Lower leg skin (tissue), 4 donors: Measurements from ENCODE around the gene TSPAN15. TPM values are rescaled to one million over a fixed set of nuclear protein-coding genes. Genes with fewer than 3 reads are reported as not detected.

Experiments used
- DNase-seq, 2 donors: peaks; one replicate each; pipeline ENCODE4 v3.0.0-alpha.2; 2019; ENCODE audit warnings: low spot score in 2 of 2
- H3K4me3 ChIP-seq: fragments of 200-600 bp; sonication (generic); 2 replicates; pipeline ENCODE4 v1.5.1; 2017; ENCODE audit warnings: mild to moderate bottlenecking, low read depth; ENCODE audit not compliant: poor library complexity, severe bottlenecking
- CTCF ChIP-seq, 3 donors: fragments of 450-650 bp; IDR thresholded peaks; one replicate each; pipeline ENCODE4 v1.5.1; 2016; ENCODE audit warnings: antibody characterized with exemption in 3 of 3, mild to moderate bottlenecking in 3 of 3, moderate library complexity in 2 of 3
- POLR2A ChIP-seq, 2 donors: fragments of 450-650 bp; IDR thresholded peaks; one replicate each; pipeline ENCODE4 v1.6.1; 2016 to 2017; ENCODE audit warnings: antibody characterized with exemption in 2 of 2, mild to moderate bottlenecking in 1 of 2, moderate library complexity in 1 of 2
- WGBS, 2 donors: methylation state at CpG; one replicate each; pipeline ENCODE4 v1.1.5; 2018; 5-methylcytosine and 5-hydroxymethylcytosine counted together
- intact Hi-C: fragments of 100-400 bp; cut with DNase I; formaldehyde crosslinking; loops from one replicate; pipeline ENCODE4 v1.15.0; 2023; ENCODE audit warnings: low total_unique reads
- total RNA-seq, 4 donors: library from RNA; depleted of rRNA; stranded (reverse); fragments of >200 nt; gene quantifications; one replicate each; pipeline ENCODE4 v1.1.0, GENCODE V29; 2016

TSPAN15 gene
- total RNA-seq, 4 donors from 2014 or later = 5.9 to 47.7 (median 13.0) TPM

DNA sequence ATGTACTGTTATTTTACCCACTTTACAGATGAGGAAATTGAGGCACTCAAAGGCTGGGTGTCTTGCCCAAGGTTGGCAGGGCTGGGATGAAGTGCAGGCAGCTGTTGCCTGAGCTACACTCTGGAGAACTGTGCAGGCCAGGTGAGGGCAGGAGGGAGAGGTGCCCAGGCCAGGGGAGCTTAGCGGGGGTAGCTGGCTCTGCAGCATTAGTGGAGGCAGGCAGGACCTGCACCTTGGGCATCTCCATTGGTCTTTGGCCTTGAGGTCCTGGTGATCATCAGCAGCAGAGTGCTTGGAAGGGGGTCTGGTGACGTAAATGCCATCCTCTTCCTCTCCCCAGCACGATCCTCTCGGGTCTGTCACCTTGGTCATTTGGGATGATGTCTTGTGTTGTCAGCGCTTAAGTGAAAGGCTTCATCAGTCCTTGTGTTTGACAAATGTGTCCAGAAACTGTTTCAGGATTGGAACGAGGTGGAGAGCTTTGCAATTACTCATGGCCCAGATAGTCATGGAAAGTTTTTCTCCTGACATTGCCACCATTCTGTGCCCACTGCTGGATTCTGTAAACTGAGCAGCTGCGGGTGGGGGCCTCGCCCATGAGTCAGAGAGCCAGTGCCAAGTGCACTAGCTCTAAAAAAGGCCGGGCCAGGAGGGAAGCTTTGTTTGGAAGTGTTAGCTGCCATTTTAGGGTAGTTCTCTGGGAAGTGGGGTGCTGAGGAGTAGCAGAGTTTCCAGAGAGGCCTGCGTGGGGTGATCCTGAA lies 47.6 kb downstream of the TSPAN15 start:
- intact Hi-C loops = no loop called here
- TF ChIP-seq POLR2A (IDR thresholded peaks at IDR 0.05) = no peak
- no peak for TF ChIP-seq CTCF (IDR thresholded peaks at IDR 0.05)
- H3K4me3 ChIP-seq = no peak overlapping the region
- peak in 1 of 2 donors; percentile 75 for DNase-seq
- 75 to 77% methylated on average over 10 of the region's 10 CpGs for WGBS, 2 donors

- H3K4me3 ChIP-seq = no peak overlapping the region
- TF ChIP-seq CTCF (IDR thresholded peaks at IDR 0.05) (no peak), POLR2A (IDR thresholded peaks at IDR 0.05) (no peak)
- WGBS, 2 donors = 80 to 83% methylated on average over 9 of the region's 9 CpGs
- intact Hi-C loops = no loop called here
- peak in 1 of 2 donors; percentile 70 for DNase-seq
These were observed 48.7 kb downstream of the TSPAN15 start for GRCh38 chr10:69499726-69500689.

GRCh38 chr10:69500864-69501468 lies 49.7 kb downstream of the TSPAN15 start:
- peak in 1 of 2 donors; percentile 59 for DNase-seq
- 85 to 91% methylated on average over 12 of the region's 12 CpGs for WGBS, 2 donors
- TF ChIP-seq CTCF (IDR thresholded peaks at IDR 0.05) (no peak), POLR2A (IDR thresholded peaks at IDR 0.05) (no peak)
- intact Hi-C loops = no loop called here
- no peak overlapping the region for H3K4me3 ChIP-seq

DNA sequence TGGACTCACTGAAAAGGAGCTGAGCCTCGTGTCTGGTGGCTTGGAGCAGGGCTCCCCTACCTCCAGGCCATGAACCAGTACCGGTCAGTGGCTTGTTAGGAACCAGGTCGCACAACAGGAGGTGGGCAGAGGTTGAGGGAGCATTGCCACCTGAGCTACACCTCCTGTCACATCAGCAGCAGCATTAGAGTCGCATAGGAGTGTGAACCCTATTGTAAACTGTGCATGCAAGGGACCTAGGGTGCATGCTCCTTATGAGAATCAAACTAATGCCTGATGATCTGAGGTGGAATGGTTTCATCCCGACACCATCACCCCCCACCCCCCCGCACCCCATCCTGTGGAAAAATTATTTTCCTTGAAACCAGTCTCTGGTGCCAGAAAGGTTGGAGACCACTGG lies 50.4 kb downstream of the TSPAN15 start:
- H3K4me3 ChIP-seq = no peak overlapping the region
- intact Hi-C loops = no loop called here
- DNase-seq = peak in 1 of 2 donors; percentile 42
- TF ChIP-seq POLR2A (IDR thresholded peaks at IDR 0.05) (no peak), CTCF (IDR thresholded peaks at IDR 0.05) (no peak)
- WGBS, 2 donors = 85 to 87% methylated on average over 6 of the region's 6 CpGs

DNA sequence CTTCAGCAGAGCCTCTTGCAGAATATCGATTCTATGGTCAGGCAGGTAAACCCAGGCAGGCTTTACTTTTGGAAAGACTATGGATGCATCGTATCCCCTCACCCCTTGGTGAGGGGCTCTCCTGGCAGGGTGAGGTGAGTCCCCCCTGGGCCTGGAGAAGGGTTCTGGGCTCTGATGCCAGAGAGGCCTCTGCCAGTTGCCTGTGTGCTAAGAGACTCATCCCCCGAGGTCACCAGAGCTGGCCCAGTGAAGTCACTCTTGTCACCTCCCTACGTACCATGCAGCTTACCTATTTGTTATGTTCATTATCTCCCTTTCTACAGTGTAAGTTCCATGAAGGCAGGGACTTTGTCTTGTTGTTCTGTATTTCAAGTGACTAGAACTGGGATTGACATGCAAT lies 51.3 kb downstream of the TSPAN15 start:
- no peak for TF ChIP-seq CTCF (IDR thresholded peaks at IDR 0.05)
- TF ChIP-seq POLR2A (IDR thresholded peaks at IDR 0.05) = no peak
- WGBS, 2 donors = 93 to 100% methylated on average over 4 of the region's 4 CpGs
- no peak overlapping the region for H3K4me3 ChIP-seq
- intact Hi-C loops = no loop called here
- DNase-seq = peak in 1 of 2 donors; percentile 68
